Stimulated activated CD4-positive, alpha-beta T cell treated with anti-CD3 and anti-CD28 coated beads, Interleukin-2, amount 100 ng/mL, for 4 hours (primary cell): ENCODE measurements around the gene C2orf49.
A peak's percentile ranks its signal among the peaks of the same experiment; 100 is the strongest.

ENCODE experiments used
- DNase-seq: peaks from one replicate; pipeline ENCODE4 v3.0.0-alpha.2; 2020; ENCODE audit warnings: low read depth

Gene C2orf49

DNA sequence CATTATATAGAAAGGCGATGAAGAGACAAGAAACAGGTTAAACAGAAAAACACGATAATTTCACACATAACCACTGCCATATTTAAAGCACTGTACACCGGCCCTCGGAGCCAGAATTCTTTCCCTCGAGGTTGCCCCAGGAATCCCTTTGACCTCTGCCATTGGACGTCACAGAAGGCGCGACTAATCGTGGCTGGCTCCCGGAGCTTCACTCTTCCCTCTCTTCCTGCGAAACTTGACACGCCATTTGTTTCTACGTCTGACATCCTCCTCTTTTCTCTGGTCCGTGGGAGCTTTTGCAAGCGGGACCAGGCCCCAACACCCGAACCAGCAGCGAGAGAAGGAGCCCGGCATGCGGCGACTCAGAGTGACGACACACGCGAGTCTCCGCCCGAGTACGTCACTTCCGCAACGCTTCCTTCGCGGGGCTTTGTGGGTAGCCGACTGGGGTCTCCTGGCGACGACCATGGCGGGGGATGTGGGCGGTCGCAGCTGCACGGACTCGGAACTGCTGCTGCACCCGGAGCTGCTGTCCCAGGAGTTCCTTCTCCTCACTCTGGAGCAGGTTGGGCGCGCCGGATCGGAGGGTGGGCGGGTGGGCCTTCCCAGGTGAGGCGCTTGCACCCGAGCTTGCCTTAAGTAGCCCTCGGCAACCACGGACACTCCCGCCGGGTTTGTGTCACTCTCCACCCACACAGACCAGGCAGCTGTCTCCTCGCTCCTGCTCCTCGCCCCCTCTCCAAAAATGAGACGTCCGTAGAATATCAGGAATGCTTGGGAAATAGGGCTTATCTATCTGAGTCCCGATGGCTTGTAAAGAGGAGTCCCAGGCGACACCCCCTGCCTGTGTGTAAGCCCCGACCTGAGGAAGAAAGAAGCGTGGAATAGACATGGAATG lies at the start of gene C2orf49:
TSS of gene C2orf49 (plus strand) at position 419 of the 898 bp plus-strand sequence. CDS start at position 467, 48 bp downstream.
- peak; percentile 87 for DNase-seq

DNA sequence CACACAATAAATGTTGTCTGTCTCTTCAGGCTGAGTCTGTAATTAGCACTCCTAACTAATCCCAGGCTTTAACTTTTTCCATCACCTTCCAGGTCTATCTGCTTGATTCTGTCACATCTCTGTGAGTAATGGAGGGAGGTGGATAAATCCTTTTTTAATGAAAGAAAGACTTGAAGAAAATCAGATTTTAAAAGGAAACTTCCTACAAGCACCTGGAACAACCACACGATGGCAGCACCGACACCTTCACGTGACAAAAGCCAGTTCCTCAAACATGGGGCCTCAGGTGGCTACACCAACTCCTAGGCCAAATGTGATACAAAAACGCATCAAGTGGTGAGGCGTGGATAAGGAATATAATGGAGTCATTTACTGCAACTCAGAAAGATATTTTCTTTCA lies 49.6 kb upstream of the C2orf49 start:
- no peak for DNase-seq

DNA sequence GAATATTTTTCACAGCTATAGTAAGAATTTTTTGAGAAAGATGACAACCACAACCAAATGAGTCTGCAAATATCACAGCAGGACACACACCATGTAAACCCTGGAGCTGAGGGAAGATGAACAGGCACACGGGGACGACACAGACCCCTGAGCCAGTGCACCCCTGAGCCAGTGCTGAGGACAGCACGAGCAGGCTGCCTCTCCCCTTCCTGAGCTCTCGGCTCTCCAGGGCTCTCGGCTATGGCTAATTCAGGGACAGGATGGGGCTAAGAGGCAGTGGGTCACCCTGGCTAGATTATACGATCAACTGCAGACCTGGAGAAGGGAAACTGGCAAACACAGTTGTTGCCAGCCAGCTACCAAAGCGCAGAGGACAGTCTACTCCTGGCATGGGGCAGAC lies 49.2 kb upstream of the C2orf49 start:
- DNase-seq: no peak

DNA sequence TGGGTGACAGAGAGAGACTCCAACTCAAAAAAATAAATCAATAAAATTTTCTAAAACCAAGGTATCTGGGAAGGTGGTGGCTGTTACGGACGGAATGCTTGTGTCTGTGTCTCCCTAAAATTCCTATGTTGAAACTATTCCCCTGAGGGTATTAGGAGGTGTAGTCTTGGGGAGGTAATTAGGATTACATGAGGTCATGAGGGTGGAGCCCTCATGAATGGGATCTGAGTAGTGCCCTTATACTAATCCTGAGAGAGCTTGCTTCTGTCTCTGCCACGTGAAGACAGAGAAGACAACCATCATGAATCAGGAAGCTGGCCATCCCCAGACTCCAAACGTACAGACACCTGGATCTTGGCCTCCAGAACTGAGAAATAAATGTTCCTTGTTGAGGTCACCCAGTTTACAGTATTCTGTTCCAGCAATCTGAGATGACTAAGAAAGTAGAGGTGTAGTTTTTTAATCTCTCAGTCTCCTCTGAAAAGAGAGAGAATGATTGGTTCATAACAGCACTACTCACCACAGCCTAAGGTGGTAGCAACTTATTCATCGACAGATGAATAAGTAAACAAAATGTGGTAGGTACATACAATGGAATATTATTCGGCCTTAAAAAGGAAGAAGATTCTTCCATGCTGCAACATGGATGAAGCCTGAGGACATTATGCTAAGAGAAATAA lies 46.2 kb upstream of the C2orf49 start:
- no peak for DNase-seq

DNA sequence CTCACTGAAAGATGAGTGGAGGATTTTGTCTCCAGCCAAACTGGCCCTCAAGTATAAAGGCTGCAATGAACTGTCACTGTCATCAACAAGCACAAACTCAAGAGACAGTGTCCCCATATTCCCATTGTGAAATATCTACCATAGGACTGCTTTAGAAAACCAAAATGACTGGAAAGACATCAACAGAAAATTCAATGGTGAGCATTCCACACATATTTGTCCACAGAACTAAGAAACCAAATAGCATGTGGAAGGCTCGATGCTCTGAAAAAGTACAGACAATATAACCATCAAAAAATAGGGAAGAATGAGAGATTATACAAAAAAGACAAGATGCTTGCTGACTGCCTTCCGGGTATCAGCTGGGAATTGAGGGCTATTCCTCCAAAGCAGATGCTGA lies 45.4 kb upstream of the C2orf49 start:
- no peak for DNase-seq

DNA sequence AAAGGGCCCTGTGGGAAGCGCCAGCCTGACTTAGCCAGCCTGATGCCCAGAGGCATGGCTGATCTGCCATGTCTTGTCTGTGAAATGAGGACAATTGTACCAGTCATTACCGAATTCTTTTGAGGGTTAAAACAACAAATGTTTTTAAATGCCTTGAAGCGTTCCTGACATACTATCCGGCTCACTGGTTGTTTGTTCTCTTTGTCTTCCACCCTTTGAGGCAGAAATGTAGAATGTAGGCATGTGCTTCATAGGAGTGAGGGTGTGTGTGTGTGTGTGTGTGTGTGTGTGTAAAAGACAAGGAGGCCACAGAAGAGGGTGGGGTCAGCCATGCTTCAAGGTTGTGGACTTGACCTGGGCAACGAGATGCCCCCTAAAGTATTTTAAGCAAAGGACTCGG lies 43.3 kb upstream of the C2orf49 start:
- DNase-seq: no peak

DNA sequence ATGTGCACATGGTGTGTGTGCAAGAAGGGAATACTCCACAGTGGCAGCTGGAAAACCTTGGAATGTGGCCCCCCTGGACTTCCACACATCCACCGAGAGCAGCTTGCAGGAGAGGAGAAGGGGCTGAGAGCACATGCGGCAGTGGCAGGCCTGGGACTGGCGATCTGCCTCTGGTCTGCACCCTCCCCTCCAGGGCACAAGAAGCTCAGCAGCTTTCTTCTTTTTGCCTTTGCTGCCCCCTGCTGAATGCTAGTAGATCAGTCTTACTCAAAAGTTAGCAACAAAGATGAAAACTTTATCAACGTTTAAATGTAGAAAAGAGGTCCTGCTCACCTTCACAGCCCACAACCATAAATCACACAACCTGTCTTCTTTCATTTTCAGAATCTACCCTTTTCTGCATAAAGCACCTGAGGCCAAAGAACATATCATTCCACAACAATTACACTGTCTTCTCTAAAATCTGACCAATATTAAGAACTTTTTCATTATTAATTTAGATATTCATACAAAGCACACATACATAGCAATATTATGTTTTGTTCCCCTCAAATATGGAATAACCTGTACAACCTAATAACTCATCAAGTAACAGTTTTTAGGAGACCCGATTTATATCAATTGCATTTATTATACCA lies 42.4 kb upstream of the C2orf49 start:
- DNase-seq: no peak

DNA sequence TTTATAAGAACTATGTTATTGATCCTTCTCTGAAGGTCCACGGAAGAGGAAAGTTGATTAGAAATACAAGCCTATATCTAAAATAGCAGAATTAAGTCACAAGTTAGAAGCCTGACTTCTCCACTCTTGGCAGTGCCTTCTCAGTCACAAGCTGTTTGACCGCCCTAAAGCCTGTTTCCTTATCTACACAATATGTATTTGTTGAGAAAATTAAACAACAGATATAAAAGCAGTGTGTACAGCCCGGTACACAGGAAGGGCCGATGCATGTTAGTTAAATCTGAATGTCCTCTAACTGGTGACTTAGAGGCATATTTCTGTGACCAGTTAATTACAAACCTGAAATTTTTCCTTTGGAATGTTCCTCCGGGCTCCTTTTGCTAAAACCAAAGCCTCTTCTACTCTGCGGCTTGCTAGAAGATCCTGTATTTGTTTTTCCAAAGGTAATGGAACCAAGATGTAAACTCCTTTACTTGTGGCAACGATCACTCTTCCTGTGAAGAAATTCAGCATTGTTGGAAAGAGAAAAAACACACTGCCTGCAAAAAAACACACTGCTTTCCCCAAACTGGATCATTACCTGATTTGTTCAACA lies 41.2 kb upstream of the C2orf49 start:
- DNase-seq: no peak

DNA sequence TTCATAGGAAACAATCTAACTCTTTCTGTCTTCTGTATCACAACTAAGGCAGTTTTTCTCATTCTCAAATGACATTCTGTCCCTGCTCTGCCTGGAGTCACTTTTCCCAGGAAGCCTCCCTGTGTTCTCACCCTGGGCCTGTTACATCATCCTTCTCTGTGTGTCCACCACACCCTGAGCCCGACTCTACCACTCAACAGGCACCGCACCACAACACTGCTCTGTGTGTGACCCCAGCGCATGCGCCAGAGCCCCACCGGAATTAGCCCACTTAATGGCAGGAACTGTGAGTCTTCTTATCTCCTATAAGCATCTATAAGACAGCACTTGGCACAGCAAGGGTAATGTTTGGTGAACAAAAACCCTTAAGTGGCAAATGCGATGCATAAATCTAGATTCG lies 40.1 kb upstream of the C2orf49 start:
- no peak for DNase-seq

DNA sequence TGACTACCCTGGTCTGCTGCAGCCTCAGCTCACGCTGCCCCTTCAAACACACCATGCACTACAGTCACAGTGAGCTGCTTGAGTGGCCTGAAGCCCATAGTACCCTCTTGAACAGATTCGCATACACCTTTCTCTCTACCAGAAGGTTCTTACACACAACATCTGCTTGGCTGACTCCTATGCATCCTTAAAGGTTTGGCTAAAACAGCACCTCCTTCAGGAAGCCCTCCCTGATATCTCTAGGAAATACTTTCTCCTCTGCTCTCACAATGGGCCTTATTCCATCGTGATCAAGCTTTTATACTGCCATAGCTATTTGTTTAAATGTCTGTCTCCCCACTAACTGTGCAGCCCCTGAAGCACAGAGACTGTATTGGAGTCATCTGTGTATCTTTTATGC lies 39.3 kb upstream of the C2orf49 start:
- DNase-seq: no peak

DNA sequence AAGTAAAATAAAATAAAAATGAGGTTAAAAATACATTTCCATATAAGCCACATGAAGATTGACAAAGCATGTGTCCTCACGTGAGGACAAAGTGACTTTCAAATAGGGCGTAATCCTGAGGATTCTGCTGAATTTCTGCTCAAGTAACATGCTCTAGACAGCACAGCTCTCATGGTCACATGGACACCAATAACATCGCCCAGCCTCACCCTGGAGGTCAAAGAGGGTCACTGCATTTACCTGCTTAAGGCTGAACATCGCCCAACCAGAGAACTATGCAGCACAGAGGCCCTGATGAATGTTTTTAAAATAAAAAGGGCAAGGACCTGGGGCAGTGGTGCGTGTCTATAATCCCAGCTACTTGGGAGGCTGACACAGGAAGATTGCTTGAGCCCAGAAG lies 38.0 kb upstream of the C2orf49 start:
- no peak for DNase-seq

DNA sequence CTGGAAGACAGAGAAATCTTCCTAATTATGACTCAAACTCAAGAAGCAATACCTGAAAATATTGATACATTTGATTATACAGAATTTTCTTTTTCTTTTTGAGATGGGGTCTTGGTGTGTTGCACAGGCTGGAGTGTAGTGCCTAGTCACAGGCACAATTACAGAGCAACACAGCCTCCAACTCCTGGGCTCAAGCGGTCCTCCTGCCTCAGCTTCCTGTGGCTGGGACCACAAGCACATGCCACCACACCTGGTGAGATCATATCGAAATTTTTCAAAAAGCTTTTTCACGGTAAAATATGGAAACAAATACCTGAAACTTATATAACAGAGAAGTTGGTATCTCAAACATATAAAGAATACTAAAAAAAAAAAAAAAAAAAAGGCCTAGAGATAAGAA lies 35.7 kb upstream of the C2orf49 start:
- DNase-seq: no peak

DNA sequence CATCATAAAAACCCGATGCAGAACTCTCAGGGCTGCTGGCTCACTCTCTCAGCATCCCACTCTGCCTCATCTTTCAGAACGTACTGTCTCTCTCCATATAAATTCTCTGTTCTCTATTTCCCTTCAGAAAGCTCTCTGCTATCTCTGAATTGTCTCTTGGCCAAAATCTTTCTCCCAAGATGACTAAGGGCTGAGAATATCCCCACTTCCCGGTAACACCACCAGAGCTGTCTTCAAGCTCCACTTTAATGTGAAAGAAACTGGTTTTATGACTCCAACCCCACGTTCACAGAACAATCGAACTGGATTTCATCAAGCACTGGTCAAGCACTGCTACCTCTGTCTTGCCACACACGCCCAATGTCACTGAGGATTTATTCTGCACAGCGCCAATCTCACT lies 30.2 kb upstream of the C2orf49 start:
- no peak for DNase-seq

DNA sequence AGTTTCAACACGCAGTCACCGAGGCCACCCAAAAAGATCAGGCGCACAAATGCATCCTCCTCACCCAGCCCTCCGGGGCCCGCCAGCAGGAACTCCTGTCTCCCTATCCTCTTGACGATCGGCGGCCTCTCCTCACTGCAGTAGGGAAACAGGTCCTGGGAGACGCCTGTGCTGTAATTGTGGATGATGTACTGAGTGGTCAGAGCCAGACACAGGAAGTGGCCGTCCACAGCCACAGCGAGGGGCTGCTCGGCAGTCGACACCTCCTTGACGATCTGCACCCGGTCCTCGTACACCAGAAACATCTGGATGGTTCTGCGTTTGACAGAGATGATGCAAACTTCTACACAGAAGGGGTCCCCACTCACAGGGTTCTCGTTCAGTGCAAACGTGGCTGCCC lies 29.8 kb upstream of the C2orf49 start:
- DNase-seq: no peak

DNA sequence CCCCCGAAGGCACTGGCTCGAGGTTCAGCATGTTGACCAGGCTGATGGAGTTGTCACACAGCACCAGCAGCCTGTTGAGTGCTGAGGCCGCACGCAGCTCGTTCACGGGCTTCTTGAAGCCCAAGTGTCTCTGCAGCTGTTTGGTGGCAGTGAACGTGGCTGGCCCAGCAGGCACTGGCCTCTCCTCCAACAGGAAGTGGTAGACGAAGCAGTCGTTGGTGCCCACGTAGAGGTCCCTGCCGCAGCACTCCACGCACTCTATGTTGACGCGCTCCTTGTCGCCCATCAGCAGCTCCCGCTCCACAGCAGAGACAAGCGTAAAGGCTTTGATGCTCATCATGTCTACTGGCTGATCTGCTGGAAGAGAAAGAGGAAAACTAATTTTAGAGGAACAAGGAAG lies 29.4 kb upstream of the C2orf49 start:
- no peak for DNase-seq

DNA sequence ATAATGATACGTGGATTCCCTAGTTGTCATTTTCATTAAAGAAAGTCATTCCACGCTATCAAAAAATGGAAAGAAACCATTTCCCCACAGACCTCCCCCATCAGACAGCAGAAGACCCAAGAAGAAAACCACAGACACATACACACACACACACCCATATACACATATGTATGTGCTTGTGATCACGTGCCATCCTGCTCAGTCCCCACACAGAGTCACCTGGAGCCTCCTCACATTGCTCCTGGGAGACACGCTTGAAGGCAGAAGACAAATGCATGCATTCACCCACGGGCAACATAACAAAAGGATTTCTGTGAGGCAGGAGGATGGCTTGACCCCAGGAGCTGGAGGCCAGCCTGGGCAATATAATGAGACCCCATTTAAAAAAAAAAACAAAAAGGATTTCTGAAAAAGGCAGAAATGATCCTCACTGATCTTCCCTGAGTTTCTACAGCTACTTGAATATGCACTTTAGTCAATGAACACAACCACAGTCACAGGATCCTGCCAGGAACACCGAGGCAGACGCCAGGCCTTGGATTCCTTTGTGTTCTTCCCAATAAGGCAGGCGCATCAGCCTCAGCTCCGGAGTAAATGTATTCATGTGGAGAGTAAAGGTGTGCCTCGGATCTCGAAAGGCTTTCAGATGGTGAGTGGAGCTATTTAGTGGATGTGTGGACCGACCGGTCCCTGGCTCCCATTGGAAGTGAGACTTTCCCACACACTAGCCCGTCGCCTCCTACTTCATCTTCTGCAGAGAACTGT lies 28.8 kb upstream of the C2orf49 start:
- DNase-seq: no peak

DNA sequence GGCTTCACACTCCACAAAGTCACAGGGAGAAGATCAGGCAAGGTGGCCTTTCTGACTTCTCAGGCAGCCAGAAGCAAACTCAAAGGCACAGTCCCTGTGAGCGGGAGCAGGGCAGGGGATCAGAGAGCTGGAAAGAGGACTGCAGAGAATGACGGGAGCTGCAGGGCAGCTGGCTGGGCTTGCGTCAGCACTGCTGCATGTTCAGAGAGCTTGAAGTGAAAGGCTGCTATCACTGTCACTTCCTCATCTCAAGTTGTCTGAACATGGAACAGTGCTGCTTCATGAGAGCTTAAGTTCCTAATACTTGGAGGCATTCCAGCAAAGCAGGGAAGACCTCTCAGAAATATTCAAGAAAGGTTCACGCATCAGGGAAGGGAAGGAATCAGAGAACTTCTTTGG lies 28.2 kb upstream of the C2orf49 start:
- DNase-seq: no peak

DNA sequence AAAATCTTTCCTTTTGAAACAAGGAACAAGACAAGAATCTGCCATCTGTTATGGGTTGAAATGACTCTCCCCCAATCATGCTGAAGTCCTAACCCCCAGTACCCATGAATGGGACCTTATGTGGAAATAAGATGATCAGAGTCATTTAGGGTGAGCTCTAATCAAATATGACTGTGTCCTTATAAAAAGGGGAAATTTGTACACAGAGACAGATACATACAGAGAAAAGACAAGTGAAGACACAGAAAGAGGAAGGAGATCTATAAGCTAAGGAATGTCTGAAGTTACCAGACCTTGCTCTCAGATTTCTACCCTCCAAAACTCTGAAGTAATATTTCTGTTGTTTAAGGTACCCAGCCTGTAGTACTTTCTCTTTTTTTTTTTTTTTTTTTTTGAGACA lies 23.5 kb upstream of the C2orf49 start:
- no peak for DNase-seq

DNA sequence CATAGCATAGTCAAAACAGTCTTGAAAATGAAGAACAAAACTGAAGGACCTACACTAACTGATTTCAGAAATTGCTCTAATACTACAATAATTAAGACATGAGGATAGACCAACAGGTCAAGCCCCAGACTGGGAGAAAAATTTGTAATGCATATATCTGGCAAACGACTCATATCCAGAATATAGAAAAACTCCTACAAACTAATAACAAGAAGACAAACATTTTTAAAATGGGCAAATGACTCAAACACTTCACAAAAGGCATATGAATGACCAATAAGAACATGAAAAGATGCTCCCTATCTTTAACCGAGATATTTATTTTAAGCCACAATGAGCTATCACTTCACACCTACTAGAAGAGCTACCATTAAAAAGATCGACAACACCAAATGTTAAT lies 22.0 kb upstream of the C2orf49 start:
- no peak for DNase-seq

DNA sequence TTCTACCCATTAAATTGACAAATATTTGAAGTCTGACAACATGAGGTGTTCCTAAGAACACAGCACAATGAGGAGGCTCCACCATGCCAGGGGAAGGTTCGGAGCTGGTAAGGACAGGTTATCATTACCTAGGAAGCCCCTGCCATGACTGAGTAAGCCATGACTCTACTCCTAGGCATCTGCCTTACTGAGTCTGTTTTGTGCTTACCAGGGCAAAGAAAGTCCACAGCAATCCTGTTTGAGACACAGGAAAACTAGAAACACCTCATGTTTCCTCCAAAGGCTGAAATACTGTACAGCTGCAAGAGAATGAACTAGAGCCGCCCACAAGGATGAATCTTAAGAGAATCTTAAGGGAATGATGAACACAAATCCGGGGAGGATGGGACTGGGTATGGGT lies 19.4 kb upstream of the C2orf49 start:
- DNase-seq: no peak

DNA sequence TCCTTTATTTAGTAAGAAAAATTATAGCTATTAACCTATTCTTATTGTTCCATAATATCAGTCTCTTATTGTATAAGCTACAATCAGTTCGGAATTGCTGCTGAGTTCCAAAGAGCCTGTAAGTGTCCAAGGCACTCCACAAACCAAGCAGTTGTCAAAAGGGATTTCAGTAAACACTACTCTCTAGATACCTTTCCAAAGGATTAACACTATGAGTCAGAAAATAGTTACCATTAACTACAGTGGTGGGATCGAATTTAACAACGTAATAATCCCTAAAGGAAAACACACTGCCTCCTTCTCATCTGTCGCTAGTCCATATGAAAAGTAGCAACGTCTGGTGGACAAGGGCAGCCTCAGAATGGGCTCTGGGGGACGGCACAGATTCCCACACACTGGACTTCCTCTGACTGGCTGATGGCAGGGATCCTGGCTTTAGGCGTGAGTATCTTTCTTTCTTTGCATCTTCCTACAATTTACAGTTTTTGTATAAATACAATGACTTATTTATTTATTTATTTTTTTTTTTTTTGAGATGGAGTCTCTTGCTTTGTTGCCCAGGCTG lies 16.6 kb upstream of the C2orf49 start:
- DNase-seq: no peak
